ENCODE measurements around the gene C3orf49.

The C3orf49 gene, protein sequence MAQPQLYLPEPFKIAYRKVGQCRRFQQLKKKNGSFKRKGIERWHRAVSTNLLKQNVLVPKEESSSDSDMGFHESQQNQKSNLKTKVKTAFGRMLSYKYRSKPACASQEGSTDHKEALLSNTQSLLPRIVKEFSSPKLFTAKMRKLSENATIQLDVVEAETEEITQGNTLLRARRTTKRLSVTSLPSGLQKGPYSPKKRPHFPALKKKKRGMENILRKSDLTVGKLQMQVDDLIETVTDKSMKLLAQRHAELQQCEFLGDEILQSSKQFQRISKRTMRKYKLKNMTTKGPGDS

DNA sequence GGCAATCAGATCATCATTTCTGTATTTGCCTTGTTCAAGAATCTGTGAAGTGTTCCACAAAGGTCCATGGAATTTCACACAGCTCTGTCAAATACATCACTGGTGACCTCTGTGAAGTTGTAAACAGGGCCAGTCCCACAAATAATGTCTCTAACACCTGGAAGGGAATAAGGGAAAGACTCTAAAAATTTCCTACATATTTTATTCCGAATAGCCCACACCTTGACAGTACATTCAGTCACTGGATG, at the start of gene C3orf49:
C3orf49 (plus strand) TSS at position 149 of the 248 bp plus-strand sequence. CDS start 173 bp downstream, outside the sequence.
- no peak for DNase-seq

DNA sequence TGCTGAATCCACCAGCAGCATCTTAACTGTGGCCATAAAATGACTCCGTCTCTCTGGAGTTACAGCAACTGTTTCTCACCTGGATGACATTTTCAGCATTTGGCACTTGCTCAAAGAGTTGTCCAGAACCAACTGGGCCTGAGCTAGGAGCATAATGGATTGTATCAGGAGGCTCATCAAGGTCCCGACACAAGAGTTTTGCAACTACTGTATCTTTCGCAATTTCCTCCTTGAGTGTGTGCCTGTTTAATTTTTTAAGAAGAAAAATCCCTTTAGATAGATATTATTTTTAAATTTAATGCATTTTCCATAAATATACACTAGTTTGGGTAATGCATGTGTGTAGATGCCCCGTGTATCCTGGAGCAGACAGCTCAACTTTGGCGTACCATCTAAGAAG, 44.3 kb upstream of the C3orf49 start:
- DNase-seq = no peak

DNA sequence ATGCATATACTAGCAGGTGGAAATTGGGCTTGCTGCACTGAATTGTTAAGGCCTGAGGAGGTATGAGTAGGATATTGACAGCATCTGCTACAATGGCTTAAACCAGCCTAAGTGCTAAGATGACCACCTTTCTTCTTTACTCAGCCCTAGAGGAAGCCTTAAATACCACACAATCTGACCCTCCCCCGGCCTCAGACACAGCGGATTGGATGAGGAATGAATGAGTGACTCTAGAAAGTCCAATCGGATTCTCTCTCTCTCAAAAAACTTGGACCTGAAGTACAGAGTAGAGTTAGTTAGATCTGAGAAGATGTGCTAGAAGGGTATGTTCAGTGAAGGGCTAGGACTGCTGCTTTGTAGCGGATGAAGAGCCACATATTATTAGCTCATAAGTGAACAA, 39.9 kb upstream of the C3orf49 start:
- DNase-seq = no peak

DNA sequence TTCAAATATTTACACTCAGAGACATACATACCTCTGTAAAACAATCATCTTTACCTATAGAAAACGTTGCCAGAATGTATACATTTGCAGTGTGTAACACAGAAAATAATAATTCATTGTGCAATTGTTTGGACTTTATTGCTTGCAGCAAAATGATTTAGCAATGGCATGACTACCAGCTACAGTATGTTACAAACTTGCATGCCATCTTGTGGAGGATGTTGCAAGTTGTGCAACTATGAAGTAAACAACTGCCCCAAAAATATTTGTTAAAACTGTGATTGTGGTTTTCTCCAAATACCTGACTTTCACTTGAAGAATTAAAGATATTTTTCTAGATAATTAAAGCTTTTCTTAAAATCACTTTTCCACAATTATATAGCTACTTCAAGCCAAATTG, 27.1 kb upstream of the C3orf49 start:
- DNase-seq = no peak

GRCh38 chr3:63795438-63795837, 23.7 kb upstream of the C3orf49 start:
- no peak for DNase-seq

DNA sequence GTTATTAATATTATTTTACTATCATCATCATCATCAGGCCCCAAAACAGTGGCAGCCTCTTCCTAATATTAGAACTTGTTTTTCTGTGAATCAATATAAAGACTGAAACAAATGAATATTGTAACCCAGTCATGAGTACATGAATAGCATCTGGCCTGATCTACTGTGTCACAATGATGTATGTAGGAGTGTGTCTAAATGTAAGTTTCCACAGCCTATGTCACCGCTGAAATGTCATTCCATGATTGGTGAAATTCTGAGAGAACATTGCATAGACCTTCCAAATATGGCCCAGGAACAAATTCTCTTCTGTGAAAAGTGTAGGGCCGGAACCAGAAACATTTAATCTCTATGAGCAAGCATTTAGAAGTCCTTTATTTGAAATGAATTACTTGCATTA, 20.6 kb upstream of the C3orf49 start:
- DNase-seq = no peak

DNA sequence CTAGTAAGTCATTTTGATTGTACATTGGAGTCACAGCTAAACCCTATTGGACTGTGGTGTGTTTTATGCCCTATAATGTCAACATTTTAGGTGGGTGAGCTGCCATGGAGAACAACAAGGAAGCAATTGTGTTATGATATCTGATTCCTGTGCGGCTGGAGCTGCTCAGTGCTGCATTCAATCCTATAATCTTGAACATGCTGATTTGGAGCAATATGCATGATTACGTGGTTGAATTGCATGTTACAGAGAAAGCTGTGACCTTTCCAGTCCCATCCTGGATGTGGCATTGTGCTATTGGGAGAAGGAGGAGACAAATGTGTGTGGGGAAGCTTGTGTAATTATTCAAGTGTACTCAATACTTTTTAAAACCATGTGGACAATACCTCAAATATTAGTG, 20.1 kb upstream of the C3orf49 start:
- no peak for DNase-seq

DNA sequence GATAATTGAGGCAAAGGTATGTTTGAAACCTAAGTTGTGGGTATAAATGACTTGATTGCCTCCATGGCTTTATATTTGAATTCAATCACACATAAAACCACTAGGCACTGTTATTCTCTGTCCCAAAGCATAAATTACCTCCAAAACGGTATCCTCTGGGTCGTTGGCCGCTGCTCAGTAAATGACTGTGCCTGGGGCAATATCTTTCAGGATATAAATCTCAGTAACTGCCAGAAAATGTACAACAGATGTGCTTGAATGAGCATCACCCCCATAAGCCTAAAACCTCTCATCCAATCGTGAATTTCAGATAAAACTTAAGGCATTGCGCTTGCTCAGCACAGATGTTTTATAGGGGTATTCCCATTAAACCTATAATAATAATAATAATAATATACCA, 19.0 kb upstream of the C3orf49 start:
- no peak for DNase-seq

DNA sequence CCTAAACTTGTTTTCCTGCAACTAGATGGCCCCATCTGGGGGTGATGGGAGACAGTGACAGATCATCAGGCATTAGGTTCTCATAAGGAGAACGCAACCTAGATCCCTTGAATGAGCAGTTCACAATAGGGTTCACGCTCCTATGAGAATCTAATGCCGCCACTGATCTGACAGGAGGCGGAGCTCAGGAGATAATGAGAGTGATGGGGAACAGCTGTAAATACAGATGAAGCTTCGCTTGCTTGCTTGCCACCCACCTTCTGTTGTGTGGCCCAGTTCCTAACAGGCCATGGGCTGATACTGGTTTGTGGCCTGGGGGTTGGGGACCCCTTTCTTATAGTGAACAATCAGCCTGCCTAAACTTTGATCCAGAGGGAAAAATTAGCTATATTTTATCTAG, 15.2 kb upstream of the C3orf49 start:
- no peak for DNase-seq

DNA sequence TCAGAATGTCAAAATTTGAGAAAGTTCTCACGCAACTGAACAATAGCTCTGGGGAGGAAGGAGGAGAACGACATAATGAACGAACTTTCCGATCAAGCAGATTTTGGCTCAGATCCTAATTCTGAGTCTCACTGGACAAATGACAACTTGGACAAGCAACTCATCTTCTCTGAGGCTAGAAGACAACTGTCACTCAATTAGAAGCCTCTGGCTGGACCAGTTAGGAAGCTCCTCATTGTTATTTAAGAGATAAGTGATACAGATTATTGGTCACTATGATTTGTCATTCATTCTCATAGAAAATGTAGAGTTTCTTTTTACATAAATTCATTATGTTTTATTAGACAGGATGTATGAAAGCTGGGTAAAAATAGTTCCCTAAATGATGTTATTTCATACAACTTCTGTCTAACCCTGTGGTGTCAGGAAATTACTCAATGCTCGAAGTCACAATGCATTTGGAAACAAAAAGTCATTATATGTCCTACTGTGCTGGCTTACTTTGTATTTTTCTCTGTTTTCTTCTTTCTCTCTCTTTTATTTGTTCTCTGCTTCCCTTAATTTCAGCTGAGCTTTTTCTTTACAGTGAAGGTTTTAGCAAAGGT, 11.0 kb upstream of the C3orf49 start:
- DNase-seq = no peak

GRCh38 chr3:63808633-63809032, 10.5 kb upstream of the C3orf49 start:
- DNase-seq = no peak

DNA sequence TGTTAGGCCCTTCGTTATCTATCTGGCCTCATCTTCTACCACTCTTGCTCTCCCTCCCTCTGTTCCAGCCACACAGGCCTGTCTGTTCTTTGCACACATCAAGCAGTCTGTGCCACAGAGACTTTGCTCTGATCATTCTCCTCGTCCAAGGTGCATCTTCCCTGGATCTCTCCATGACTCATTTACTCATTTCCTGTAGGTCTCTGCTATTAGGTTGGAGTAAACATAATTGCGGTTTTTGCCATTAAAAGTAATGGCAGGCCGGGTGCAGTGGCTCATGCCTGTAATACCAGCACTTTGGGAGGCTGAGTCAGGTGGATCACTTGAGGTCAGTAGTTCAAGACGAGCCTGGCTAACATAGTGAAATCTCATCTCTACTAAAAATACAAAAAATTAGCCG, 9.5 kb upstream of the C3orf49 start:
- DNase-seq = no peak

- no peak for DNase-seq
Observed at GRCh38 chr3:63814237-63814636, 4.9 kb upstream of the C3orf49 start.

- DNase-seq = no peak
Observed at GRCh38 chr3:63817225-63817624, 1.9 kb upstream of the C3orf49 start.

DNA sequence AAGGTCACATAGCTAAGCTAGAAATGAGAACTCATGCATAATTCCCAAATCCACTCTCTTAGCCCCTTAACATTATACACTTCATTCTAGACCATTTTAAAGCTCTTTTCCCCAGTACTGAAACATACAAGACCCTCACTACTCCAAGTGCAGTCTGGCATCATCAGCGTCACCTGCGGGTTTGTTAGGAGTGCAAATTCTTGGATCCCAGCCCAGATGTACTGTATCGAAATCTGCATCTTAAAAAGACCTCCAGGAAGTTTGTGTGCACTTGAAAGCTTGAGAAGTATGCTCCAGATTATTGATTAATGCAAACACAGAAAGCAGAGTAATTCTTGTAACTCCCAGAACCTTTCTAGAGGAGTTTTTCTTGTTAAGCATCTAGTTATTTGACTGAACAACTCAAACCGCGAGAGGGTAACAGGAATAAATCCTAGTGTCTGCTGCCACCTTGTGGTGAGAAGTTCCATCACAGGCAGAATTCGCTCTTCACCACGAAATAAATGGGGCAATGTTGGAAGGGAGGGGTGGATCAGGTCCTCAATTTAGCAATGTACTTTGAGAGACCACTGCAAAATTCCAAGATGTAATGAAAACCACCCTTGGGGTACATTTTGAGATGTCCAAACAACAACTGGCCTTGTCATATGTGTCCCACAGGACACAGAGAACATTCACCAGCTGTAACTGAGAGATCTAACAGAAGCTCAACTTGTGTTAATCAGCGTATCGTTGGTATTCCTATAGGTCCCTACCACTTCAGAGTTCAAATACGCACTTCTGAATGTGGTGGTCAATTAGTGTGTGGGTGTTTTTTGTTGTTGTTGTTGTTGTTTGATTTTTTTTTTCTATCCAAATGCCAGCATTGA, 583 bp upstream of the C3orf49 start:
- DNase-seq = peak; percentile 64

GRCh38 chr3:63824309-63824708, 5.2 kb downstream of the C3orf49 start:
- no peak for DNase-seq

GRCh38 chr3:63830526-63830925, 11.4 kb downstream of the C3orf49 start:
- no peak for DNase-seq

- no peak for DNase-seq
Observed at GRCh38 chr3:63832395-63832794, 13.3 kb downstream of the C3orf49 start.

DNA sequence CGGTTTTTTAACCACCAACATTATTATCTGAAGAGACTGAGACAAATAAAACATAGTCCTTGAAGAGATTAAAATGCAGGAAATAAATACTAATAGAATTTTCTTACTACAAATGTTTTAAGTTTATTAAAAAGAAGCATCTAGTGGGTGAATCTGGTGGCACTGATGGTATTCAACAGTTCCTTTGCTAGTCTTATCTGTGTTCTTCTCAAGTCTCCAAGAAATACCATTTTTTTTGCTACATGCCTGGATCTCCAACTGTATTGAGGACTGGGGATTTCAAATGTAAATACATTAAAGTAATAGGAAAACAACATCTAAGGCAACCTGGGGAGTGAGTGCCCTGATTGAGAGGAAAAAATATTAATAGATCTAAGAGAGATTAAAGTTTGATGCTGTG, 22.6 kb downstream of the C3orf49 start:
- no peak for DNase-seq

- no peak for DNase-seq
Observed at GRCh38 chr3:63842127-63842526, 23.0 kb downstream of the C3orf49 start.

- no peak for DNase-seq
Observed at GRCh38 chr3:63845215-63845614, 26.1 kb downstream of the C3orf49 start.

DNA sequence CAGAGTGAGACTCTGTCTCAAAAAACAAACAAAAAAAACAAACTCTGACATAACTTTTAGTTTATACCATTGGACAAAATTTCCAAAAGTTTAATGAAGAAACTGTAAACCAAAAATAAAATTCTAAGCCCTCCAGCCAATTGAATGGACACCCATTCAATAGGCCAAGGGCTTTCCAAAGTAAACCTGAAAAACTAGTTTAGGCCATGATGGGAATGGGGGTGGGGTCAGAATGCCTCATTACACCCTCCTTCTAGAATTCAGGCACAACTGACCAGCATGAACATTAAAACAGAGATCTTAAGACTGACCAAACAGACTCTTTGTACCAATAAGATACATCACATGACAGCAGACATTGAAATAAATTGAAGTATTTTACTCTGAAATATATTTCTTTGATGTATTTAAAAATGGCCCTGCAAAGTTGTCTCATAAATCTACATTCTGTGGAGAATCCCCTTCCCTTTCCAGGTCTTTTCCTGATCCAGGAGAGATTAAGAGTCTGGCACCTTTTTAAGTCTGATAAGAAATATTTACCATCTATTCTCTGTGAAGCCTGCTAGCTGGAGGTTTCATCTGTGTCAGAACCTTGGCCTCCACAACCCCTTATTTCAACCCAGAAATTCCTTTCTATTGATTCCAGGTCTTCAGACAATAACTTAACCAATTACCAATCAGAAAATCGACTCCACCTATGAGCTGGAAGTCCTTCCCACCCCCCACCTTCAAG, 28.8 kb downstream of the C3orf49 start:
- DNase-seq = no peak

DNA sequence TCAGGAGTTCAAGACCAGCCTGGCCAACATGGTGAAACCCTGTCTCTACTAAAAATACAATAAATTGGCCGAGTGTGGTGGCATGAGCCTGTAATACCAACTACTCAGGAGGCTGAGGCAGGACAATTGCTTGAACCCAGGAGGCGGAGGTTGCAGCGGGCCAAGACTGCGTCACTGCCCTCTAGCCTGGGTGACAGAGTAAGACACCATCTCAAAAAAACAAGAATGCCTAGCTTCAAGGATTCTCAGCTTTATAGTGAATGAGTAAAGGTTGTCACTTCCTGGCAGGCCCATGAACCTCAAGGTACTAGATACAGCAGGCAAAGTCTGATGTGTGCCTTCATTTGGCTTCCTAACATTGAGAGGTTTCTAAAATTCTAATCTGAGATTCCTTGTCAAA, 30.1 kb downstream of the C3orf49 start:
- DNase-seq = no peak

- no peak for DNase-seq
Observed at GRCh38 chr3:63851287-63851686, 32.2 kb downstream of the C3orf49 start.
